GM23338 (cell line): Measurements from ENCODE around the gene NCBP3. TPM values are rescaled to one million over a fixed set of nuclear protein-coding genes. Genes with fewer than 3 reads are reported as not detected.

Experiments
- ATAC-seq: fragments of 200-7000 bp; cut with Tn5 transposase; 3 replicates; pipeline ENCODE4 v1.9.1; 2020
- DNase-seq: peaks from one replicate; pipeline ENCODE4 v3.0.0-alpha.2; 2015; ENCODE audit warnings: low spot score
- H2AFZ ChIP-seq: fragments of 200-600 bp; sonication (generic); 2 replicates; pipeline ENCODE4 v1.8.0; 2016; ENCODE audit warnings: antibody characterized with exemption, mild to moderate bottlenecking, moderate library complexity
- H3F3A ChIP-seq: fragments of 200-600 bp; sonication (generic); replicated peaks from 2 replicates; pipeline ENCODE4 v1.8.0; 2017; ENCODE audit warnings: antibody characterized with exemption, mixed run types, low read depth
- H3K27ac ChIP-seq: fragments of 200-600 bp; sonication (generic); 2 replicates; pipeline ENCODE4 v1.6.1; 2016; ENCODE audit warnings: low read depth
- H3K27me3 ChIP-seq: fragments of 200-600 bp; sonication (generic); 2 replicates; pipeline ENCODE4 v1.8.0; 2016; ENCODE audit warnings: mild to moderate bottlenecking, mixed run types, moderate library complexity; ENCODE audit not compliant: insufficient read depth
- H3K36me3 ChIP-seq: fragments of 200-600 bp; sonication (generic); 2 replicates; pipeline ENCODE4 v1.8.0; 2016; ENCODE audit warnings: mild to moderate bottlenecking; ENCODE audit not compliant: insufficient read depth
- H3K4me1 ChIP-seq: fragments of 200-600 bp; sonication (generic); 2 replicates; pipeline ENCODE4 v1.8.0; 2016; ENCODE audit warnings: mild to moderate bottlenecking, moderate library complexity; ENCODE audit not compliant: insufficient read depth
- H3K4me2 ChIP-seq: fragments of 200-600 bp; sonication (generic); 2 replicates; pipeline ENCODE4 v1.7.1; 2017; ENCODE audit warnings: mixed run types
- H3K4me3 ChIP-seq: fragments of 200-600 bp; sonication (generic); 2 replicates; pipeline ENCODE4 v1.6.1; 2016; ENCODE audit warnings: mixed run types
- H3K79me2 ChIP-seq: fragments of 200-600 bp; sonication (generic); replicated peaks from 2 replicates; pipeline ENCODE4 v1.8.0; 2017; ENCODE audit warnings: mild to moderate bottlenecking; ENCODE audit not compliant: insufficient read depth
- H3K9me2 ChIP-seq: fragments of 200-600 bp; sonication (generic); 2 replicates; pipeline ENCODE4 v1.8.0; 2017; ENCODE audit not compliant: insufficient read depth
- H4K20me1 ChIP-seq: fragments of 200-600 bp; sonication (generic); replicated peaks from 2 replicates; pipeline ENCODE4 v1.8.0; 2017; ENCODE audit warnings: mild to moderate bottlenecking; ENCODE audit not compliant: insufficient read depth
- H3K27ac Mint-ChIP-seq: 2 replicates; pipeline ENCODE4 v1.8.0; 2020; ENCODE audit warnings: inconsistent platforms, mild to moderate bottlenecking, moderate library complexity, mixed read lengths
- H3K27me3 Mint-ChIP-seq: 3 replicates; pipeline ENCODE4 v1.8.0; 2022; ENCODE audit warnings: low read depth, mild to moderate bottlenecking, moderate library complexity, mixed read lengths, inconsistent platforms; ENCODE audit not compliant: insufficient read depth, poor library complexity
- H3K36me3 Mint-ChIP-seq: 3 replicates; pipeline ENCODE4 v1.8.0; 2021; ENCODE audit warnings: low read depth, mild to moderate bottlenecking, inconsistent platforms, moderate library complexity, mixed read lengths
- H3K4me1 Mint-ChIP-seq: 3 replicates; pipeline ENCODE4 v1.8.0; 2020; ENCODE audit warnings: mild to moderate bottlenecking, inconsistent platforms, mixed read lengths
- H3K4me3 Mint-ChIP-seq: 3 replicates; pipeline ENCODE4 v1.8.0; 2021; ENCODE audit warnings: moderate library complexity, mild to moderate bottlenecking, inconsistent platforms, mixed read lengths
- H3K9me3 Mint-ChIP-seq: 3 replicates; pipeline ENCODE4 v1.8.0; 2020; ENCODE audit warnings: moderate library complexity, mild to moderate bottlenecking, inconsistent platforms, mixed read lengths
- CREB1 ChIP-seq: fragments of 250-450 bp; sonication (Bioruptor Pico); IDR thresholded peaks from 2 replicates; pipeline ENCODE4 v1.5.0; 2020; ENCODE audit warnings: low read depth, mild to moderate bottlenecking, moderate library complexity
- EZH2phosphoT487 ChIP-seq: fragments of 200-600 bp; sonication (generic); IDR thresholded peaks from one replicate; pipeline ENCODE4 v1.8.1; 2018; ENCODE audit warnings: antibody characterized with exemption; ENCODE audit not compliant: unreplicated experiment
- JUNB ChIP-seq: IDR thresholded peaks from one replicate; pipeline ENCODE4 v1.6.1; 2016; ENCODE audit warnings: antibody characterized with exemption; ENCODE audit not compliant: unreplicated experiment
- NANOG ChIP-seq: IDR thresholded peaks from 2 replicates; pipeline ENCODE4 v1.6.1; 2016; ENCODE audit warnings: antibody characterized with exemption, borderline replicate concordance
- POLR2AphosphoS5 ChIP-seq: IDR thresholded peaks from 2 replicates; pipeline ENCODE4 v1.6.1; 2016; ENCODE audit warnings: antibody characterized with exemption, low read depth
- STAT1 ChIP-seq: IDR thresholded peaks from one replicate; pipeline ENCODE4 v1.6.1; 2016; ENCODE audit warnings: antibody characterized with exemption; ENCODE audit not compliant: unreplicated experiment
- ZNF331 ChIP-seq: fragments of 250-450 bp; sonication (Bioruptor Pico); IDR thresholded peaks from 2 replicates; pipeline ENCODE4 v1.5.0; 2020; ENCODE audit warnings: low read depth, mild to moderate bottlenecking, moderate library complexity
- polyA plus RNA-seq: library from polyadenylated mRNA; unstranded; fragments of >200 nt; fragmentation: Nextera tagmentation; extraction: Ambion mirVana; gene quantifications from 2 replicates; pipeline ENCODE4 v1.2.1, GENCODE V29; 2016
- total RNA-seq: library from RNA; depleted of rRNA; stranded (reverse); fragments of >200 nt; shearing (Covaris generic); gene quantifications from 2 replicates; pipeline ENCODE4 v1.2.3, GENCODE V29; 2014
- TF ChIP-seq, protein P1 (sequence below): IDR thresholded peaks from one replicate; pipeline ENCODE4 v1.6.1; 2018; ENCODE audit warnings: antibody characterized with exemption; ENCODE audit not compliant: unreplicated experiment

The NCBP3 gene
- total and polyA plus RNA-seq, 2 experiments from 2014 or later = 35.5 to 42.8 TPM

DNA sequence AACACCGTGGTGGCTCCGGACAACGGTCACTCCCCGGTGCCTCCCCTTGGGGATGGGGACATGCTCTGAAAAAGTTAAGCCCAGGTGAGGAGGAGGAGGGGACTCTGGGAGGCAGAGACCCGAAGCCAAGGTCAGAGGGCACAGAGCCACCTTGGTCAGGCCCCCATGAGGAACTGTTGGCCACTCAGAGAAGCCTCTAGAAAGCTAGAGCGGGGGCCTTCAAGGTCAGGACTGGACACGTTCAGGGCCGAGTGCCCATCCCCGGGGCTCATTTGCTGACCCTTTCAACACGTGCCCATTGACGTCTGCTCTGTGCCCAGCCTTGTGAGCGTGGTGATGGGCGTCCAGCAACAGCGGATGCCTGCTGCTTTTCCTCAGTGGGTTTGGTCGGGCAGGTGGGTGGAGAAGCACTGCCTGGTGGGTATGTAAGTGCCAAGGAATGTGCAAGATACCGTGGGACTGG is 84.1 kb downstream of the NCBP3 start (continued):
- TF ChIP-seq, protein P1, sequence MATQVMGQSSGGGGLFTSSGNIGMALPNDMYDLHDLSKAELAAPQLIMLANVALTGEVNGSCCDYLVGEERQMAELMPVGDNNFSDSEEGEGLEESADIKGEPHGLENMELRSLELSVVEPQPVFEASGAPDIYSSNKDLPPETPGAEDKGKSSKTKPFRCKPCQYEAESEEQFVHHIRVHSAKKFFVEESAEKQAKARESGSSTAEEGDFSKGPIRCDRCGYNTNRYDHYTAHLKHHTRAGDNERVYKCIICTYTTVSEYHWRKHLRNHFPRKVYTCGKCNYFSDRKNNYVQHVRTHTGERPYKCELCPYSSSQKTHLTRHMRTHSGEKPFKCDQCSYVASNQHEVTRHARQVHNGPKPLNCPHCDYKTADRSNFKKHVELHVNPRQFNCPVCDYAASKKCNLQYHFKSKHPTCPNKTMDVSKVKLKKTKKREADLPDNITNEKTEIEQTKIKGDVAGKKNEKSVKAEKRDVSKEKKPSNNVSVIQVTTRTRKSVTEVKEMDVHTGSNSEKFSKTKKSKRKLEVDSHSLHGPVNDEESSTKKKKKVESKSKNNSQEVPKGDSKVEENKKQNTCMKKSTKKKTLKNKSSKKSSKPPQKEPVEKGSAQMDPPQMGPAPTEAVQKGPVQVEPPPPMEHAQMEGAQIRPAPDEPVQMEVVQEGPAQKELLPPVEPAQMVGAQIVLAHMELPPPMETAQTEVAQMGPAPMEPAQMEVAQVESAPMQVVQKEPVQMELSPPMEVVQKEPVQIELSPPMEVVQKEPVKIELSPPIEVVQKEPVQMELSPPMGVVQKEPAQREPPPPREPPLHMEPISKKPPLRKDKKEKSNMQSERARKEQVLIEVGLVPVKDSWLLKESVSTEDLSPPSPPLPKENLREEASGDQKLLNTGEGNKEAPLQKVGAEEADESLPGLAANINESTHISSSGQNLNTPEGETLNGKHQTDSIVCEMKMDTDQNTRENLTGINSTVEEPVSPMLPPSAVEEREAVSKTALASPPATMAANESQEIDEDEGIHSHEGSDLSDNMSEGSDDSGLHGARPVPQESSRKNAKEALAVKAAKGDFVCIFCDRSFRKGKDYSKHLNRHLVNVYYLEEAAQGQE = no peak
- TF ChIP-seq CREB1 (CRISPR knock-in tag) = no peak
- no peak for TF ChIP-seq ZNF331
- no peak for TF ChIP-seq JUNB
- no peak for TF ChIP-seq STAT1
- no peak for TF ChIP-seq EZH2phosphoT487
- no peak for TF ChIP-seq POLR2AphosphoS5

DNA sequence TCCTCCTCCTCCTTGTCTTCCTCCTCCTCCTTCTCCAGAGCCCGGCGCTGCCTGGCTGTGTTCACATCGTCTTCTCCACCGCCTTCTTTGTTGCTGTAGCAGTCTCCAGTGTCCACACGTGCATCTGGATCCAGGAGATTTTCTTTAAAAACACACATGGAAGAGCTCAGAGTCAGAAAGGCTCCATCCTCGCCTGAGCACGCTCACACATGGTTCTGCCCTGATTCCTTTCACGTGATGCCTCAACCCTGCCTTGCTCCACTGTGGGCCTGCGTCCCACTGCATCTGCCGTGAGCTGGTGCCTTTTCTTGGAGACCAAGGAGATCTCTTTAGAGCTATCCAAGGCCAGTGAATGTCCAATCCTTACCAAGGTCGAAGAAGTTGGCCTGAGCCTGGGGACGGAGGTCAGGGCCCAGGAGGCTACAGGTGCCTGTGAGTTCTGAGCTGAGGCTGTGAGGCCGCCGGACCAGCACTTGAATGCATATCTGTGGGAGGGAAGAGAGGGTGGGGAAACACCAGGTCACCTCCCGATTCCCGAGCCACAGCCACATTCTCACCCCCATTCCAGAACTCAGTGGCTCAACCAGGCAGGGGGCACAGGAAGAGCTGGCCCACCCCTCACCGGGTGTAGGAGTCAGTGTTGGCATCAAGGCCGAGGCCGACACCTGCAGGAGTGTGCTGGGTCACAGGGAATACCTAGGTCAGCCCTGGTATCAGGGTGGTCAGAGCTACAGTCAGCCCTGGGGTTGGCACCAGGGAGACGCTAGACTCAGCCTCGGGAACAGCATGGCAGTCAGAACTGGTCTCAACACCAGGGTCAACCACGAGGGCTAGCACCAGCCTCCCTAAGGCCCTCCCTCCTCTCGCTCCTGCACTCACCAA is 84.8 kb downstream of the NCBP3 start:
- no peak overlapping the region for H3K4me2 ChIP-seq
- Mint-ChIP-seq H3K4me3 (no peak overlapping the region), H3K4me1 (0 out of 3 replicates have a peak, but pooled peaks cover 2% of the 10 kb centered on the region), H3K9me3 (peaks cover 16% of the 10 kb centered on the region), H3K27me3 (peaks cover 7% of the 10 kb centered on the region), H3K27ac (no peak overlapping the region), H3K36me3 (peaks cover 14% of the 10 kb centered on the region)
- no peaks in the 10 kb centered on the region for H4K20me1 ChIP-seq
- TF ChIP-seq STAT1 (no peak), JUNB (no peak), NANOG (no peak), POLR2AphosphoS5 (no peak)
- TF ChIP-seq, protein P1 = no peak
- no peak overlapping the region for H3K27ac ChIP-seq
- H3K27me3 ChIP-seq = no peaks in the 10 kb centered on the region
- H2AFZ ChIP-seq = no peak overlapping the region
- no peaks in the 10 kb centered on the region for H3K4me1 ChIP-seq
- no peaks in the 10 kb centered on the region for H3F3A ChIP-seq
- ATAC-seq (no peak), DNase-seq (no peak)
- H3K9me2 ChIP-seq = no peaks in the 10 kb centered on the region
- no peaks in the 10 kb centered on the region for H3K79me2 ChIP-seq
- H3K4me3 ChIP-seq = no peak overlapping the region
- H3K36me3 ChIP-seq = no peaks in the 10 kb centered on the region
